Measurements from ENCODE around the gene SLC7A9. TPM values are rescaled to one million over a fixed set of nuclear protein-coding genes. Genes with fewer than 3 reads are reported as not detected.
A peak's percentile ranks its signal among the peaks of the same experiment; 100 is the strongest.

The SLC7A9 gene
- total RNA-seq, 2 experiments from 2014 or later, result 0.28 TPM; not detected in 1

GRCh38 chr19:32811151-32811550, 58.4 kb downstream of the SLC7A9 start:
- H3K4me1 Mint-ChIP-seq (ENCODE audit: low read depth), result peaks cover 29% of the 10 kb centered on the region
- intact Hi-C loops (cut with DNase I, micrococcal nuclease), result no loop called here
- ChIA-PET CTCF (no interaction called here), POLR2A (no interaction called here)
- ATAC-seq (ENCODE audit: poor library complexity), result no peak
- Histone ChIP-seq H3K4me3 (ENCODE audit: low read length) (no peak overlapping the region), H3K27ac (ENCODE audit: low read depth in 1 of 2, low read length in 2 of 2) (no peak overlapping the region), H3K27me3 (ENCODE audit: control insufficient read depth in 1 of 2, insufficient read depth in 2 of 2, low read length in 2 of 2) (no peaks in the 10 kb centered on the region), H3K9me3 (ENCODE audit: control insufficient read depth in 1 of 2, insufficient read depth in 1 of 2, low read length in 2 of 2) (no peaks in the 10 kb centered on the region), H3K36me3 (ENCODE audit: insufficient read depth, low read length) (no peaks in the 10 kb centered on the region), H3K4me1 (ENCODE audit: insufficient read depth, low read length) (peaks cover 12% of the 10 kb centered on the region)
- TF ChIP-seq CTCF (IDR thresholded peaks at IDR 0.05), result no peak
- H3K27ac Mint-ChIP-seq, result no peak overlapping the region
- no peaks in the 10 kb centered on the region for H3K36me3 Mint-ChIP-seq (ENCODE audit: low read depth)
- H3K4me3 Mint-ChIP-seq, result no peak overlapping the region
- no peaks in the 10 kb centered on the region for H3K9me3 Mint-ChIP-seq
- DNase-seq, result no peak
- H3K27me3 Mint-ChIP-seq, result no peaks in the 10 kb centered on the region

GRCh38 chr19:32810452-32810851, 59.1 kb downstream of the SLC7A9 start:
- Mint-ChIP-seq H3K27ac (no peak overlapping the region), H3K9me3 (no peaks in the 10 kb centered on the region), H3K4me3 (no peak overlapping the region), H3K36me3 (ENCODE audit: low read depth) (no peaks in the 10 kb centered on the region), H3K4me1 (ENCODE audit: low read depth) (peaks cover 29% of the 10 kb centered on the region), H3K27me3 (no peaks in the 10 kb centered on the region)
- no peak for TF ChIP-seq CTCF (IDR thresholded peaks at IDR 0.05)
- ATAC-seq (ENCODE audit: poor library complexity) (no peak), DNase-seq (no peak)
- Histone ChIP-seq H3K4me3 (ENCODE audit: low read length) (no peak overlapping the region), H3K27me3 (ENCODE audit: control insufficient read depth in 1 of 2, insufficient read depth in 2 of 2, low read length in 2 of 2) (no peaks in the 10 kb centered on the region), H3K36me3 (ENCODE audit: insufficient read depth, low read length) (no peaks in the 10 kb centered on the region), H3K4me1 (ENCODE audit: insufficient read depth, low read length) (peaks cover 12% of the 10 kb centered on the region), H3K9me3 (ENCODE audit: control insufficient read depth in 1 of 2, insufficient read depth in 1 of 2, low read length in 2 of 2) (no peaks in the 10 kb centered on the region), H3K27ac (ENCODE audit: low read depth in 1 of 2, low read length in 2 of 2) (no peak overlapping the region)
- CTCF ChIA-PET, result no interaction called here
- POLR2A ChIA-PET, result interaction anchor here (1.0 kb wide), 1 partner anchor 119 kb away, joined by 4 read pairs; the partner anchor contains the start of gene NUDT19
- intact Hi-C loops (cut with DNase I, micrococcal nuclease), result no loop called here

DNA sequence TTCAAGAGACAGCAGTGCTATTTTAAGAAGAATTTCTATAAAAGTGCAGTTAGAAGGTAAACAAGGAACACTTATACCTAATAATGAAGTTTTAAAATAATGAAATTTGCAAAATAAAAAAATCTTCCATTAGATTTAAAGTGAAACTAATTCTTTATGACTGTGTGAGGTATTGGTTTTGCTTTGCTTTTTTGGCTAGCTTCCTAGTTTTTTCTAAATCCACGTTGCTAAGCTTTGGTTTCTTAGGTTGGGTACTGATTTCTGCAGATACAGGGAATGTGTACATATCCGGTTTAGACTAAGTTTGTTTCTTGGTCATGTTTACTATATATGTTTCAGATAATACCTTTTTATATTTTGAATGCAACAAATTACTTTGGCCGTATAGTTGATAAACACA, 59.8 kb downstream of the SLC7A9 start:
- ChIA-PET POLR2A (interaction anchor here (1.0 kb wide), 1 partner anchor 118 kb away, joined by 4 read pairs; the partner anchor contains the start of gene NUDT19), CTCF (no interaction called here)
- H3K4me3 Mint-ChIP-seq, result no peak overlapping the region
- peaks cover 29% of the 10 kb centered on the region for H3K4me1 Mint-ChIP-seq (ENCODE audit: low read depth)
- H3K27ac Mint-ChIP-seq, result no peak overlapping the region
- Histone ChIP-seq H3K36me3 (ENCODE audit: insufficient read depth, low read length) (no peaks in the 10 kb centered on the region), H3K9me3 (ENCODE audit: control insufficient read depth in 1 of 2, insufficient read depth in 1 of 2, low read length in 2 of 2) (no peaks in the 10 kb centered on the region), H3K27me3 (ENCODE audit: control insufficient read depth in 1 of 2, insufficient read depth in 2 of 2, low read length in 2 of 2) (no peaks in the 10 kb centered on the region), H3K4me1 (ENCODE audit: insufficient read depth, low read length) (peaks cover 12% of the 10 kb centered on the region), H3K4me3 (ENCODE audit: low read length) (no peak overlapping the region), H3K27ac (ENCODE audit: low read depth in 1 of 2, low read length in 2 of 2) (no peak overlapping the region)
- no peak for TF ChIP-seq CTCF (IDR thresholded peaks at IDR 0.05)
- ATAC-seq (ENCODE audit: poor library complexity) (no peak), DNase-seq (peak in 1 of 14 experiments; percentile 19)
- no peaks in the 10 kb centered on the region for H3K36me3 Mint-ChIP-seq (ENCODE audit: low read depth)
- no peaks in the 10 kb centered on the region for H3K9me3 Mint-ChIP-seq
- intact Hi-C loops (cut with DNase I, micrococcal nuclease), result no loop called here
- H3K27me3 Mint-ChIP-seq, result no peaks in the 10 kb centered on the region

Data from CD4-positive, alpha-beta T cell (primary cell).